ENCODE results near the gene SLC17A7.

GRCh38 chr19:49414256-49414655 is 27.1 kb downstream of the SLC17A7 start:
- TF ChIP-seq, protein P1, sequence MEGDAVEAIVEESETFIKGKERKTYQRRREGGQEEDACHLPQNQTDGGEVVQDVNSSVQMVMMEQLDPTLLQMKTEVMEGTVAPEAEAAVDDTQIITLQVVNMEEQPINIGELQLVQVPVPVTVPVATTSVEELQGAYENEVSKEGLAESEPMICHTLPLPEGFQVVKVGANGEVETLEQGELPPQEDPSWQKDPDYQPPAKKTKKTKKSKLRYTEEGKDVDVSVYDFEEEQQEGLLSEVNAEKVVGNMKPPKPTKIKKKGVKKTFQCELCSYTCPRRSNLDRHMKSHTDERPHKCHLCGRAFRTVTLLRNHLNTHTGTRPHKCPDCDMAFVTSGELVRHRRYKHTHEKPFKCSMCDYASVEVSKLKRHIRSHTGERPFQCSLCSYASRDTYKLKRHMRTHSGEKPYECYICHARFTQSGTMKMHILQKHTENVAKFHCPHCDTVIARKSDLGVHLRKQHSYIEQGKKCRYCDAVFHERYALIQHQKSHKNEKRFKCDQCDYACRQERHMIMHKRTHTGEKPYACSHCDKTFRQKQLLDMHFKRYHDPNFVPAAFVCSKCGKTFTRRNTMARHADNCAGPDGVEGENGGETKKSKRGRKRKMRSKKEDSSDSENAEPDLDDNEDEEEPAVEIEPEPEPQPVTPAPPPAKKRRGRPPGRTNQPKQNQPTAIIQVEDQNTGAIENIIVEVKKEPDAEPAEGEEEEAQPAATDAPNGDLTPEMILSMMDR (IDR thresholded peaks at IDR 0.05; ENCODE audit: low read depth, low read length), result no peak
- TF ChIP-seq EZH2phosphoT487 (IDR thresholded peaks at IDR 0.05; ENCODE audit: low read depth), result no peak
